MCF 10A (cell line): ENCODE measurements around the gene ID2. TPM values are rescaled to one million over a fixed set of nuclear protein-coding genes. Genes with fewer than 3 reads are reported as not detected.
A peak's percentile ranks its signal among the peaks of the same experiment; 100 is the strongest.

ENCODE experiments used
- BruUV-seq: library from RNA; stranded (reverse); fragments of 400-500 nt; replicated peaks from 2 replicates; lab custom pipeline; 2021; lab: Mats Ljungman, UMichigan
- CTCF ChIA-PET: fragments of 300-600 bp; sonication (Branson Sonifier 250); formaldehyde crosslinking; extraction: SDS; loops from one replicate; lab custom pipeline; 2021; ENCODE audit warnings: antibody characterized with exemption, inconsistent platforms; lab: Yijun Ruan, JAX
- POLR2A ChIA-PET: fragments of 300-600, 350-650 bp; sonication (Branson Sonifier 250); formaldehyde crosslinking; extraction: SDS; loops from one replicate; lab custom pipeline; 2020; ENCODE audit warnings: antibody characterized with exemption, inconsistent platforms; lab: Yijun Ruan, JAX
- DNase-seq: peaks from one replicate; pipeline ENCODE4 v3.0.0-alpha.2; 2018; ENCODE audit not compliant: unreplicated experiment
- H3K27ac Mint-ChIP-seq: one replicate; pipeline ENCODE4 v1.8.0; 2022; ENCODE audit warnings: mild to moderate bottlenecking, low read depth, mixed read lengths; ENCODE audit not compliant: unreplicated experiment
- H3K27me3 Mint-ChIP-seq: one replicate; pipeline ENCODE4 v1.8.0; 2022; ENCODE audit warnings: mixed read lengths; ENCODE audit not compliant: insufficient read depth, unreplicated experiment
- H3K36me3 Mint-ChIP-seq: one replicate; pipeline ENCODE4 v1.8.0; 2022; ENCODE audit warnings: mild to moderate bottlenecking, moderate library complexity, mixed read lengths; ENCODE audit not compliant: insufficient read depth, unreplicated experiment
- H3K4me1 Mint-ChIP-seq: one replicate; pipeline ENCODE4 v1.8.0; 2022; ENCODE audit warnings: mixed read lengths; ENCODE audit not compliant: insufficient read depth, unreplicated experiment
- H3K4me3 Mint-ChIP-seq: one replicate; pipeline ENCODE4 v1.8.0; 2022; ENCODE audit warnings: mild to moderate bottlenecking, moderate library complexity, mixed read lengths; ENCODE audit not compliant: unreplicated experiment
- H3K9me3 Mint-ChIP-seq: one replicate; pipeline ENCODE4 v1.8.0; 2022; ENCODE audit warnings: mixed read lengths; ENCODE audit not compliant: unreplicated experiment
- intact Hi-C: fragments of 100-400 bp; cut with micrococcal nuclease; formaldehyde crosslinking; loops from 2 replicates; pipeline ENCODE4 v1.14.1; 2022
- total RNA-seq: library from RNA; stranded (reverse); gene quantifications from 2 replicates; pipeline ENCODE4 v1.2.3, GENCODE V29; 2022
- TF ChIP-seq, protein P1 (sequence below): fragments of 200-600 bp; IDR thresholded peaks from one replicate; pipeline ENCODE4 v1.8.0; 2022; ENCODE audit warnings: antibody characterized with exemption, mild to moderate bottlenecking; ENCODE audit not compliant: unreplicated experiment

Gene ID2
- total RNA-seq, 1 experiment from 2014 or later, result 2.0 TPM

DNA sequence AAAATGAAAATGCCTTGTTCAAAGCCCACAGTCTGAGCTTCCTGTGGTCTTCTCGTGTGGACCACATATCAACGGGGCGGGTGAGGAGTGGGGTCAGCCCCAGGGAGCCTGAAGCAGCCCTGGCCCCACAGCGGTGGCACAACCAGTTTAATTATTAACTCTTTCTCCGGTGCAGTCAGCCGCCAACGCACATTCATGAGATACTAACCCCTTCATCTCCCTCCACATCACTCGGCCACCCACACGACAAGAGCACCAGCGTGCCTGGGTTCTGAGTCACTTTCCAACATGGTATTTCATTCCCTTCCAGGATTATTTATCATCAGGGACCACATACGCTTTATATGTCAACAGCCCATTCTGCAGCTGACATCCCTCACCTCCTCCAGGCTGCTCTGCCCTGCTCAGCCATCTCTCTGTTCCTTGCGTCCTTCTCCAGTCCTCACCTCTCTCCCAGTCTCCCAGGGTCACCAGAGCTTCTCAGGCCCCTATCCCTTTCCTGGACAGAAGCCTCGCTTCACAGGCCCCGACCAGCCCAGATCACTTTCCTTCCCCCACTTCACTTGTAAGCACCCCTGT is 48.0 kb upstream of the ID2 start:
- no TSS peak for BruUV-seq
- ChIA-PET POLR2A (no interaction called here), CTCF (interaction anchor here (0.6 to 0.7 kb wide), 2 partner anchors 67 to 1768 kb away, joined by 3 read pairs; no protein-coding TSS in a partner anchor)
- H3K4me1 Mint-ChIP-seq, result no peaks in the 10 kb centered on the region
- DNase-seq, result peak; percentile 47
- H3K27ac Mint-ChIP-seq, result no peak overlapping the region
- intact Hi-C loops, result no loop called here
- peaks cover 9% of the 10 kb centered on the region for H3K9me3 Mint-ChIP-seq
- H3K4me3 Mint-ChIP-seq, result no peak overlapping the region
- no peaks in the 10 kb centered on the region for H3K36me3 Mint-ChIP-seq
- H3K27me3 Mint-ChIP-seq, result peaks cover 13% of the 10 kb centered on the region
- TF ChIP-seq, protein P1, sequence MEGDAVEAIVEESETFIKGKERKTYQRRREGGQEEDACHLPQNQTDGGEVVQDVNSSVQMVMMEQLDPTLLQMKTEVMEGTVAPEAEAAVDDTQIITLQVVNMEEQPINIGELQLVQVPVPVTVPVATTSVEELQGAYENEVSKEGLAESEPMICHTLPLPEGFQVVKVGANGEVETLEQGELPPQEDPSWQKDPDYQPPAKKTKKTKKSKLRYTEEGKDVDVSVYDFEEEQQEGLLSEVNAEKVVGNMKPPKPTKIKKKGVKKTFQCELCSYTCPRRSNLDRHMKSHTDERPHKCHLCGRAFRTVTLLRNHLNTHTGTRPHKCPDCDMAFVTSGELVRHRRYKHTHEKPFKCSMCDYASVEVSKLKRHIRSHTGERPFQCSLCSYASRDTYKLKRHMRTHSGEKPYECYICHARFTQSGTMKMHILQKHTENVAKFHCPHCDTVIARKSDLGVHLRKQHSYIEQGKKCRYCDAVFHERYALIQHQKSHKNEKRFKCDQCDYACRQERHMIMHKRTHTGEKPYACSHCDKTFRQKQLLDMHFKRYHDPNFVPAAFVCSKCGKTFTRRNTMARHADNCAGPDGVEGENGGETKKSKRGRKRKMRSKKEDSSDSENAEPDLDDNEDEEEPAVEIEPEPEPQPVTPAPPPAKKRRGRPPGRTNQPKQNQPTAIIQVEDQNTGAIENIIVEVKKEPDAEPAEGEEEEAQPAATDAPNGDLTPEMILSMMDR, result no peak

DNA sequence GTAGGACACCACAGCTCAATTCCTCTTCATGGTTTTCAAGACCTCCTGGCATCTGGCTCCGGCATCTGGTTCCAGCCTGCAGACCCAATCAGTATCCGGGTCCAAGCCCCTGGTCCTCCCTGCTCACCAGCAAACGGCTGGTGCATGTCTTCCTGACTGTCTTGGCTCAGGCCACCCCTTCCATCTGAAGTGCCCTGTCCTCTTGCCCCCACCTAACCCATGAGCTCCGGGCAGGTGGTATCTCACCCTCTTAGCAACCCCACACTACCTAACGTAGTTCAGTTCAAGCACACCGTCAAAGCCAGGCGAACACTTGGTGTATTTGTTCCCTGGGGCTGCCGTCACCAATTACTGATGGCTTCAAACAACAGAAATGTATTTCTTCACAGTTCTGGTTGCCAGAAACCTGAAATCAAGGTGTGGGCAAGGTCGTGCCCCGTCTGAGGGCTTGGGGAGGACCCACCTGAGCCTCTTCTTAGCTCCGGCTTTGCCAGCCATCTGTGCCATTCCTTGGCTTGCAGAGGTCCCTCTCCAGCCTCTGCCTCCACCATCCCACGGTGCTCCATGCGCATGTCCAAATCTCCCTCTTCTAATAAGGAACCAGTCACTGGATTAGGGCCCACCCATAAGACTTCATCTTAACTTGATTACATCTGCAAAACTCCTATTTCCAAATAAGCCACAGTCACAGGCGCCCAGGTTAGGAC is 47.2 kb upstream of the ID2 start:
- Mint-ChIP-seq H3K9me3 (peaks cover 9% of the 10 kb centered on the region), H3K36me3 (no peaks in the 10 kb centered on the region), H3K4me1 (no peaks in the 10 kb centered on the region), H3K27ac (no peak overlapping the region), H3K27me3 (peaks cover 13% of the 10 kb centered on the region), H3K4me3 (no peak overlapping the region)
- POLR2A ChIA-PET, result no interaction called here
- intact Hi-C loops, result no loop called here
- no peak for DNase-seq
- CTCF ChIA-PET, result interaction anchor here (0.6 to 0.7 kb wide), 2 partner anchors 68 to 1769 kb away, joined by 3 read pairs; no protein-coding TSS in a partner anchor
- TF ChIP-seq, protein P1, result no peak
- no TSS peak for BruUV-seq

DNA sequence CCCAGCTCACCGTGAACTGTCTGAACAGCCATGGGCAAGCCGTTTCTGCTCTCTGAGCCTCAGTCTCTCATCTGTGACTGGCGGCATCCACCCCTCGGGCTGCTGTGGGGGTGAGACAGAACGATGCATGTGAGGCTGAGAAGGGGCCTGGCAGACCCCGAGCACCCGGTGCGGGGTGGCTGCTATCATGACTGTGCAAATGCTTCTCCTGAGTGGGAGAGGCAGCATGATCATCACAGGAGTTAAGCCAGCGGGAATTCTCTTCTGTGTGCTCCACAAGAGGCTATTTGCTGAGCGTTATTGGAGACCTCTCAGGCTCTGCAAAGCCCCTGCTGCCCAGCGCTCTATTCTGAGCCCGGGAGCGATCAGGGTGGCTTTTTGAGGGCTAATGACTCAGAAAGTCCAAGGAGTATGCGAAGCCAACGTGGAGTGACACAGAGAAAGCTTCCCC is 45.8 kb upstream of the ID2 start:
- Mint-ChIP-seq H3K9me3 (peaks cover 9% of the 10 kb centered on the region), H3K4me3 (no peak overlapping the region), H3K4me1 (no peaks in the 10 kb centered on the region), H3K27ac (no peak overlapping the region), H3K36me3 (no peaks in the 10 kb centered on the region), H3K27me3 (peaks cover 13% of the 10 kb centered on the region)
- POLR2A ChIA-PET, result no interaction called here
- intact Hi-C loops, result no loop called here
- TF ChIP-seq, protein P1, result no peak
- DNase-seq, result no peak
- CTCF ChIA-PET, result interaction anchor here (0.5 to 0.7 kb wide), 2 partner anchors 239 to 379 kb away, joined by 3 read pairs; no protein-coding TSS in a partner anchor
- BruUV-seq, result no TSS peak
